ENCODE results near the gene NCOA7.
A peak's percentile ranks its signal among the peaks of the same experiment; 100 is the strongest.

Gene NCOA7

DNA sequence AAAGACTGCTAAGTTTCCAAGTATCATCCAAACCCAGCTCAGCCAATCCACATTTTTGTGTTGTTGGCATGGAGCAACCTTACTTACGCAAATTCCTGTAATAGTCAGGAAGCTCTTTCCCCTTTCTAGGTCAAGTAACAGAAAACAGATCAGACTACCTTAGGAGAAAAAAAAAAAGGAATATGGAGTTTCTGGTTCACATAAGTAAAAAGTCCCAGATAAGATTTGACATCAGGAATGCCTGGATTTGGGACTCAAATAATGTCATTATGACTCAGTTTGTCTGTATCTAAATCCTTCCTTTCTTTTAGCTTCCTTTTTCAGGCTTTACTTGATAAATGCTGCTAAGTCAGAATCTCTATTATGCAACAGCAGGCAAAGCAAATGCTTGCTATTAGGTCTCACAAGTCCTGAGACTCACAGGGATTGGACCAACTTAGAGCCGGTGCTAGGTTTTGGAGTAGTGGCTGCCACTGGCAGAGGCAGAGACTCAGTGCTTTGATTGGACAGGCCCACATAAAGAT, 44.5 kb downstream of the NCOA7 start:
- H4K8ac ChIP-seq (ENCODE audit: low read depth, low read length), result no peak overlapping the region
- H3K79me1 ChIP-seq (ENCODE audit: low read length), result no peaks in the 10 kb centered on the region
- H2BK5ac ChIP-seq (ENCODE audit: low read length), result no peak overlapping the region
- no peak overlapping the region for H3K18ac ChIP-seq (ENCODE audit: low read length)
- H3K4me1 ChIP-seq (ENCODE audit: control insufficient read depth, low read depth, low read length), result peaks cover 2% of the 10 kb centered on the region
- H2AK5ac ChIP-seq (ENCODE audit: low read length), result no peak overlapping the region
- H3K27ac ChIP-seq (ENCODE audit: low read depth, low read length), result no peak overlapping the region
- H3K27me3 ChIP-seq (ENCODE audit: insufficient read depth, low read length, poor library complexity), result no peaks in the 10 kb centered on the region
- DNase-seq, result peak; percentile 72
- H3K79me2 ChIP-seq (ENCODE audit: control insufficient read depth, insufficient read depth, low read length), result no peaks in the 10 kb centered on the region
- no peak overlapping the region for H3K4ac ChIP-seq (ENCODE audit: low read depth, low read length)
- no peaks in the 10 kb centered on the region for H3K36me3 ChIP-seq (ENCODE audit: control insufficient read depth, insufficient read depth, low read length)
- no CpG with 5 or more reads among the region's 2 CpGs for WGBS (ENCODE audit: extremely low coverage, insufficient coverage, low lambda C conversion rate)
- H2BK120ac ChIP-seq (ENCODE audit: low read depth, low read length), result no peak overlapping the region
- H2BK15ac ChIP-seq (replicated peaks; ENCODE audit: low read depth), result no peak overlapping the region
- no peak overlapping the region for H4K5ac ChIP-seq (ENCODE audit: low read length)
- H3K56ac ChIP-seq (ENCODE audit: low read length), result no peak overlapping the region
- no peak overlapping the region for H3K23ac ChIP-seq (ENCODE audit: low read length)
- no peak overlapping the region for H3K4me3 ChIP-seq (ENCODE audit: low read length)
- no peak overlapping the region for H3K9ac ChIP-seq (ENCODE audit: low read length)
- H3K4me2 ChIP-seq (ENCODE audit: low read length), result no peak overlapping the region

DNA sequence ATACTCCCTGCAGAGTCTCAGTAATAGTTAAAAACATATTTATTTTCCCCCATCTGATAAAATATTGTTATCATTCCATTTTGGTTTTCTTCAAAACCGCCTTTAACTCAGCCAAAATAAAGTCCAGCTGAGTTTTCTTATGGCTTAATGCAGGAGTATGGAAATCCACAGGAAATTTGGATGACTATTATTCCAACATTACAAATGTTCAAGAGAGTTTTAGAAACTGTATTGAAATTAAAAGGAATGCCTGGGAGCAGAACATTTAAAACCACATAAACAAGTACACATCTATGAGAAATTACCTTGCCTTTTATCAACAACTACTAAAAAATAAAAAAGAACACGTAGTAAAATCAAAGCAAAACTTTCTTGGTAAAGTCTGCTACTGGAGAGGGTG, 45.7 kb downstream of the NCOA7 start:
- Histone ChIP-seq H2AK5ac (ENCODE audit: low read length) (no peak overlapping the region), H3K4ac (ENCODE audit: low read depth, low read length) (no peak overlapping the region), H4K5ac (ENCODE audit: low read length) (no peak overlapping the region), H3K4me2 (ENCODE audit: low read length) (no peak overlapping the region), H3K56ac (ENCODE audit: low read length) (no peak overlapping the region), H3K18ac (ENCODE audit: low read length) (no peak overlapping the region), H2BK120ac (ENCODE audit: low read depth, low read length) (no peak overlapping the region), H3K23ac (ENCODE audit: low read length) (no peak overlapping the region), H3K79me1 (ENCODE audit: low read length) (no peaks in the 10 kb centered on the region), H3K27me3 (ENCODE audit: insufficient read depth, low read length, poor library complexity) (no peaks in the 10 kb centered on the region), H4K8ac (ENCODE audit: low read depth, low read length) (no peak overlapping the region), H3K79me2 (ENCODE audit: control insufficient read depth, insufficient read depth, low read length) (no peaks in the 10 kb centered on the region), H2BK5ac (ENCODE audit: low read length) (no peak overlapping the region), H3K36me3 (ENCODE audit: control insufficient read depth, insufficient read depth, low read length) (no peaks in the 10 kb centered on the region), H3K4me1 (ENCODE audit: control insufficient read depth, low read depth, low read length) (peaks cover 2% of the 10 kb centered on the region), H2BK15ac (replicated peaks; ENCODE audit: low read depth) (no peak overlapping the region), H3K9ac (ENCODE audit: low read length) (no peak overlapping the region), H3K27ac (ENCODE audit: low read depth, low read length) (no peak overlapping the region), H3K4me3 (ENCODE audit: low read length) (no peak overlapping the region)
- DNase-seq, result no peak
- no CpG with 5 or more reads among the region's 2 CpGs for WGBS (ENCODE audit: extremely low coverage, insufficient coverage, low lambda C conversion rate)

DNA sequence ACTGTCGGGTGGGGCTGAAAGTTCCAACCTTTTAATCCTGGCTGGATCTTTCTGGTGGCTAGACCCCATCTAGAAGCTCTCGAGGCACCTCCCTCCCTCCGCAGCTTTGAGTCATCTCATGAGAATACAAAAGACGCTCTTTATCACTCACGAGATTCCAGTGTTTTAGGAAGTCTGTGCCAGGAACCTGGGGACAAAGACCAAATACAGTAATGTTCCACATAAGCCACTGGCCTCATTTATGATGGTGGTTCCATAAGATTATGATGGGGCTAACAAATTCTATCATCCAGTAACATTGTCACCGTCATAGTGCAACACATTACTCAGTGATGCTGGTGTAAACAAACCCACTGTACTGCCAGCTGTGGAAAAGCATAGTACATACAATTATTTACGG, 48.7 kb downstream of the NCOA7 start:
- Histone ChIP-seq H2BK5ac (ENCODE audit: low read length) (no peak overlapping the region), H4K8ac (ENCODE audit: low read depth, low read length) (no peak overlapping the region), H3K4me2 (ENCODE audit: low read length) (no peak overlapping the region), H3K4me1 (ENCODE audit: control insufficient read depth, low read depth, low read length) (peaks cover 1% of the 10 kb centered on the region), H3K9ac (ENCODE audit: low read length) (no peak overlapping the region), H3K36me3 (ENCODE audit: control insufficient read depth, insufficient read depth, low read length) (no peaks in the 10 kb centered on the region), H3K18ac (ENCODE audit: low read length) (no peak overlapping the region), H2AK5ac (ENCODE audit: low read length) (no peak overlapping the region), H3K27ac (ENCODE audit: low read depth, low read length) (no peak overlapping the region), H4K5ac (ENCODE audit: low read length) (no peak overlapping the region), H3K4ac (ENCODE audit: low read depth, low read length) (no peak overlapping the region), H2BK120ac (ENCODE audit: low read depth, low read length) (no peak overlapping the region), H2BK15ac (replicated peaks; ENCODE audit: low read depth) (no peak overlapping the region), H3K56ac (ENCODE audit: low read length) (no peak overlapping the region), H3K27me3 (ENCODE audit: insufficient read depth, low read length, poor library complexity) (no peaks in the 10 kb centered on the region), H3K79me1 (ENCODE audit: low read length) (no peaks in the 10 kb centered on the region), H3K79me2 (ENCODE audit: control insufficient read depth, insufficient read depth, low read length) (no peaks in the 10 kb centered on the region), H3K4me3 (ENCODE audit: low read length) (no peak overlapping the region), H3K23ac (ENCODE audit: low read length) (no peak overlapping the region)
- peak; percentile 58 for DNase-seq
- WGBS (ENCODE audit: extremely low coverage, insufficient coverage, low lambda C conversion rate), result no CpG with 5 or more reads among the region's 7 CpGs

DNA sequence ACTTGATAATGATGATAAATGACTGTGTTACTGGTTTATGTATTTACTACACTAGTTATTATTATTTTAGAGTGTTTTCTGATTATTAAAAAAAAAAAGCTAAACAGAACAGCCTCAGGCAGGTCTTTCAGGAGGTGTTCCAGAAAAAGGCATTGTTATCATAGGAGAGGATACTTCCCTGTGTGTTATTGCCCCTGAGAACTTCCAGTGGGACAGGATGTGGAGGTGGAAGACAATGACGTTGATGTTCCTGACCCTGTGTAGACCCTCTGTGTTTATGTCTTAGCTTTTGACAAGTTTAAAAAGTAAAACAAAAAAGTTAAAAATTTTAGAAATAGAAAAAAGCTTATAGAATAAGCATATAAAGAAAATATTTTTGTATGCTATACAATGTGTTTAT, 49.1 kb downstream of the NCOA7 start:
- no peak overlapping the region for H3K4me3 ChIP-seq (ENCODE audit: low read length)
- no peak overlapping the region for H3K18ac ChIP-seq (ENCODE audit: low read length)
- H4K8ac ChIP-seq (ENCODE audit: low read depth, low read length), result no peak overlapping the region
- no peak overlapping the region for H2BK120ac ChIP-seq (ENCODE audit: low read depth, low read length)
- no peaks in the 10 kb centered on the region for H3K36me3 ChIP-seq (ENCODE audit: control insufficient read depth, insufficient read depth, low read length)
- H3K23ac ChIP-seq (ENCODE audit: low read length), result no peak overlapping the region
- H3K27ac ChIP-seq (ENCODE audit: low read depth, low read length), result no peak overlapping the region
- no peaks in the 10 kb centered on the region for H3K79me1 ChIP-seq (ENCODE audit: low read length)
- H3K56ac ChIP-seq (ENCODE audit: low read length), result no peak overlapping the region
- H4K5ac ChIP-seq (ENCODE audit: low read length), result no peak overlapping the region
- no peak overlapping the region for H3K4me2 ChIP-seq (ENCODE audit: low read length)
- H3K27me3 ChIP-seq (ENCODE audit: insufficient read depth, low read length, poor library complexity), result no peaks in the 10 kb centered on the region
- no peaks in the 10 kb centered on the region for H3K79me2 ChIP-seq (ENCODE audit: control insufficient read depth, insufficient read depth, low read length)
- no peak overlapping the region for H3K9ac ChIP-seq (ENCODE audit: low read length)
- H2AK5ac ChIP-seq (ENCODE audit: low read length), result no peak overlapping the region
- no CpG with 5 or more reads among the region's 1 CpG for WGBS (ENCODE audit: extremely low coverage, insufficient coverage, low lambda C conversion rate)
- H2BK15ac ChIP-seq (replicated peaks; ENCODE audit: low read depth), result no peak overlapping the region
- no peak overlapping the region for H3K4ac ChIP-seq (ENCODE audit: low read depth, low read length)
- H3K4me1 ChIP-seq (ENCODE audit: control insufficient read depth, low read depth, low read length), result no peaks in the 10 kb centered on the region
- H2BK5ac ChIP-seq (ENCODE audit: low read length), result no peak overlapping the region
- no peak for DNase-seq

DNA sequence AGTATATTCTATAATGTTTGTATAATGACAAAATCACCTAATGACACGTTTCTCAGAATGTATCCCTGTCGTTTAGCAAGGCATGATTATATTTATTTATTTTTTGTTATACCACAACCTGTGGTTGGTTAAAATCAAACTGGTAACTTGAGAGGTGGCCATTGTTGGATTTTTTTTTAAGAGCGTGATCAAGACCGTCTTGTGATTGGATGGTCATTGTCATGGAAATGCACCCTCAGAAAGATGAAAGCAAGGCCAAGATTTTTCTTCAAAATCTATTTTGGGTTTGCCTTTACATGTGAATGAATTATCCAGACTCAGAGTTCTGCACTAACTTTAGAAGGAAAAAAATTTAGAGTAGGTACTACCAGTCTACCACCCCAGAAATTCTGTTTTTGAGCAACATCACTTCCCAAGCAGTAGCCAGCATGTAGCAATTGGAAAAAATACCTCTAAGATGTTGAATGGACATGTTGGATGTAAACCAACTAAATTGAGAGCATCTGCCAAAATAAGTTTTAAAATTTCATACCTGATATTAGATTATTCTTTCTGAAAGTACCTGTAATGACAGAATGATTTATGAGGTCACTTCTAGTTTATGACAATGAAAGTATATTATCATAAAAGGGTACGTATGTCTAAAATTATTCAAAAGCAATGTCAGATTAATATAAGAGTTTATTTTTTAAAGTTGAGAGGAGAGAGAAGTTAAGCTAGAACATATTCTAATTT, 50.8 kb downstream of the NCOA7 start:
- Histone ChIP-seq H3K27me3 (ENCODE audit: insufficient read depth, low read length, poor library complexity) (no peaks in the 10 kb centered on the region), H2BK120ac (ENCODE audit: low read depth, low read length) (no peak overlapping the region), H3K79me1 (ENCODE audit: low read length) (no peaks in the 10 kb centered on the region), H2BK5ac (ENCODE audit: low read length) (no peak overlapping the region), H2AK5ac (ENCODE audit: low read length) (no peak overlapping the region), H3K27ac (ENCODE audit: low read depth, low read length) (no peak overlapping the region), H4K5ac (ENCODE audit: low read length) (no peak overlapping the region), H4K8ac (ENCODE audit: low read depth, low read length) (no peak overlapping the region), H3K4me1 (ENCODE audit: control insufficient read depth, low read depth, low read length) (no peaks in the 10 kb centered on the region), H3K36me3 (ENCODE audit: control insufficient read depth, insufficient read depth, low read length) (no peaks in the 10 kb centered on the region), H3K4me3 (ENCODE audit: low read length) (no peak overlapping the region), H3K4ac (ENCODE audit: low read depth, low read length) (no peak overlapping the region), H3K79me2 (ENCODE audit: control insufficient read depth, insufficient read depth, low read length) (no peaks in the 10 kb centered on the region), H3K9ac (ENCODE audit: low read length) (no peak overlapping the region), H2BK15ac (replicated peaks; ENCODE audit: low read depth) (no peak overlapping the region), H3K18ac (ENCODE audit: low read length) (no peak overlapping the region), H3K4me2 (ENCODE audit: low read length) (no peak overlapping the region), H3K56ac (ENCODE audit: low read length) (no peak overlapping the region), H3K23ac (ENCODE audit: low read length) (no peak overlapping the region)
- DNase-seq, result no peak
- 100% methylated on average over 1 of the region's 5 CpGs for WGBS (ENCODE audit: extremely low coverage, insufficient coverage, low lambda C conversion rate)
